BLaER1 treated with 17β-estradiol and CSF1 and Interleukin-3, amounts not matched to agents 10 nM and 100 nM (cell line): Measurements from ENCODE around the gene SCP2.

Experiments used
- H3K27ac ChIP-seq, 11 experiments: shearing (Covaris generic); formaldehyde crosslinking; 2 replicates each; pipeline ENCODE4 v1.8.1; 2022
- H3K27me3 ChIP-seq, 11 experiments: shearing (Covaris generic); formaldehyde crosslinking; 2 replicates each; pipeline ENCODE4 v1.8.1; 2022
- H3K36me3 ChIP-seq, 11 experiments: shearing (Covaris generic); formaldehyde crosslinking; 2 replicates each; pipeline ENCODE4 v1.8.1; 2022
- H3K4me1 ChIP-seq, 10 experiments: shearing (Covaris generic); formaldehyde crosslinking; 2 replicates each; pipeline ENCODE4 v1.8.1; 2022
- H3K4me2 ChIP-seq, 11 experiments: shearing (Covaris generic); formaldehyde crosslinking; 2 replicates each; pipeline ENCODE4 v1.8.1; 2022
- H3K4me3 ChIP-seq, 10 experiments: shearing (Covaris generic); formaldehyde crosslinking; 2 replicates each; pipeline ENCODE4 v1.8.1; 2022
- H3K9ac ChIP-seq, 11 experiments: shearing (Covaris generic); formaldehyde crosslinking; 2 replicates each; pipeline ENCODE4 v1.8.1; 2022
- H3K9me3 ChIP-seq, 11 experiments: shearing (Covaris generic); formaldehyde crosslinking; replicated peaks in 1 of 11; 2 replicates each; pipeline ENCODE4 v1.8.1; 2022
- H4K20me1 ChIP-seq, 11 experiments: shearing (Covaris generic); formaldehyde crosslinking; 2 replicates each; pipeline ENCODE4 v1.8.1; 2022
- Cebpa-rat ChIP-seq, 11 experiments: shearing (Covaris generic); IDR thresholded peaks; 2 replicates each; pipeline ENCODE4 v1.8.1; 2022

Gene SCP2

GRCh38 chr1:53062708-53063591, 135.9 kb downstream of the SCP2 start:
- H3K4me3 ChIP-seq, result no peak overlapping the region
- peaks cover 46 to 66% (median 60%) of the 10 kb centered on the region in 11 experiments for H3K27me3 ChIP-seq
- H4K20me1 ChIP-seq, result peaks cover 0 to 9% (median 0%) of the 10 kb centered on the region in 11 experiments; a peak in 2 of 22 replicates
- H3K9me3 ChIP-seq, result peaks cover 0 to 16% (median 0%) of the 10 kb centered on the region in 11 experiments; a peak in 5 of 22 replicates
- no peak overlapping the region for H3K27ac ChIP-seq
- TF ChIP-seq Cebpa-rat (IDR thresholded peaks at IDR 0.05), result no peak
- no peak overlapping the region for H3K9ac ChIP-seq
- no peaks in the 10 kb centered on the region for H3K36me3 ChIP-seq
- H3K4me2 ChIP-seq, result no peak overlapping the region
- H3K4me1 ChIP-seq, result no peaks in the 10 kb centered on the region

DNA sequence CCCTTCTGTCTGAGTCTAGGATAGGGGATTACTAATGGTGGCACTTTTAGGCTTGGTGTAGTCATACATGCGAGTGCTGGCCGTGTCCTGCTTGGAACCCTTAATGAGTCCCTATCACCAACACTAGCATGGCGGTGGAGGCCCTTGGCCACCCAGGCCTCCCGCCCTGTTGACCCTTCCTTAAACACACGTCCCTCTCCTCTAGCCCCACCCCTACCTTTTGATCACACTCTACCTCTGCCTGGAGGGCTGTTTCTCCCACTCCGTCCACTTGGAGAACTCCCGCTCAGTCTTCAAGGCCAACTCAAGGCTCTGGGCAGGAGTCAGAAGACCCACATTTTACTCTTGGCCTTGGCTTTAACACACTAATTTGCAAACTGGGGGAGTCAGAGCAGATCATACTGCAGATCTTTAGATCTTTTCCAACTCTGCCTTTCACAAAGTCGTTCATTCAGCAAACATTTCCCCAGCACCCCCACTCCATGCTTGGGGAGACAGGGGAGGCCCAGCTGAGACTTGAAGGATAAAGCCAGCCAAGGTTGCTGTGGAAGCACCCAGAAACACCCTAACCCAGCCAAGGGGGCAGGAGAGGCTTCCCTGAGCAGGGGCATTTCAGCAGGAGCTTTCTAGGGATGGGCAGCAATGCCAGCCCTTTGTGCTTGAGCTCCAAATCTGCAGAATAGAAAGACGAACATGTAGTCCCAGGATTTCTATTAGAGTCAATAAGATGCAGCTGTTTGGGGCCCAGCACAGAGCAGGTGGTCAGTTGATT, 136.9 kb downstream of the SCP2 start:
- no peaks in the 10 kb centered on the region for H3K4me1 ChIP-seq
- peaks cover 0 to 9% (median 0%) of the 10 kb centered on the region in 11 experiments; a peak in 2 of 22 replicates for H4K20me1 ChIP-seq
- no peak overlapping the region for H3K4me3 ChIP-seq
- H3K27me3 ChIP-seq, result peaks cover 46 to 66% (median 60%) of the 10 kb centered on the region in 11 experiments
- H3K4me2 ChIP-seq, result no peak overlapping the region
- peaks cover 0 to 16% (median 0%) of the 10 kb centered on the region in 11 experiments; a peak in 5 of 22 replicates for H3K9me3 ChIP-seq
- H3K9ac ChIP-seq, result no peak overlapping the region
- no peaks in the 10 kb centered on the region for H3K36me3 ChIP-seq
- no peak overlapping the region for H3K27ac ChIP-seq
- TF ChIP-seq Cebpa-rat (IDR thresholded peaks at IDR 0.05), result no peak

DNA sequence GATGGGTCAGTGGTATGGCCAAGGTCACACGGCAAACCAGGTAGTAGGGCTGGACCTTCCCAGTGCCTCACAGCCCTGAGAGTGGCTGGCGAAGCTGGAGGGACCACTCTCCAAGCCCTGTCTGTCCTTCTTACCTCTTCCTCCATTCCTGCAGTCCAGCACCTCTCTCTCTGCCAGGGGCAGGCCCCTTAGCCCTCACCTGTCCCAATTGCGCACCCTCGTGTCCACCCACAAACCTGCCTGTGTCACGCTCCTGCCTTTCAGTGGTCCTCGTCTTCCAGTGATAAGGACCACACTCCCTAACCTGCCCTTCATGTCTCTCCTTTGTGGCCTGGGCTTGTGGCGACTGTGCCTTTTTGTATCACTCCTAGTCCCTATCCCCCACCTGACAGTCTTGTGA, 138.3 kb downstream of the SCP2 start:
- Histone ChIP-seq H3K36me3 (no peaks in the 10 kb centered on the region), H3K27ac (no peak overlapping the region), H3K4me3 (no peak overlapping the region), H3K9me3 (peaks cover 0 to 16% (median 0%) of the 10 kb centered on the region in 11 experiments; a peak in 5 of 22 replicates), H3K27me3 (peaks cover 38 to 56% (median 47%) of the 10 kb centered on the region in 11 experiments), H3K4me1 (no peaks in the 10 kb centered on the region), H3K9ac (no peak overlapping the region), H4K20me1 (peaks cover 0 to 9% (median 0%) of the 10 kb centered on the region in 11 experiments; a peak in 2 of 22 replicates), H3K4me2 (no peak overlapping the region)
- TF ChIP-seq Cebpa-rat (IDR thresholded peaks at IDR 0.05), result no peak

DNA sequence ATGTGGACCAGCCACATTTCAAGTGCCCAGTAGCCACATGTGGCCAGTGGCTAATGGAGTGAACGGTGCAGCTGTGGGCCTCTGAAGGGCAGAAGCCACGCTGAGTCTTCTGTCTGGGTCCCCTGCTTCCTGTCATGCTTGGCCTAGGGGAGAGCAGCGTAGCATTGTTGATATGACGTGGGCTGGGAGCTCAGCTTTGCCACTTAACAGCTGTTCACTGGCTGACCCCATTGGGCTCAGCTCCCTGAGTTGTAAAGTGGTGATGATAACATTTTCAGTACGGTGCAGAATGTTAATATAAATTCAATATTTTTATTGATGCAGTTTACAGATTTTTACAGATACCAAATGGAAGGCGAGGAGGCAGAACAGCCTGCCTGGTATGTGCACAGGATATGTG, 139.4 kb downstream of the SCP2 start:
- H3K9ac ChIP-seq, result no peak overlapping the region
- H3K36me3 ChIP-seq, result no peaks in the 10 kb centered on the region
- peaks cover 0 to 10% (median 0%) of the 10 kb centered on the region in 11 experiments; a peak in 4 of 22 replicates for H3K9me3 ChIP-seq
- peaks cover 27 to 45% (median 36%) of the 10 kb centered on the region in 11 experiments for H3K27me3 ChIP-seq
- no peak overlapping the region for H3K27ac ChIP-seq
- no peak overlapping the region for H3K4me3 ChIP-seq
- H3K4me1 ChIP-seq, result no peaks in the 10 kb centered on the region
- no peak for TF ChIP-seq Cebpa-rat (IDR thresholded peaks at IDR 0.05)
- peaks cover 0 to 9% (median 0%) of the 10 kb centered on the region in 11 experiments; a peak in 1 of 22 replicates for H4K20me1 ChIP-seq
- no peak overlapping the region for H3K4me2 ChIP-seq

DNA sequence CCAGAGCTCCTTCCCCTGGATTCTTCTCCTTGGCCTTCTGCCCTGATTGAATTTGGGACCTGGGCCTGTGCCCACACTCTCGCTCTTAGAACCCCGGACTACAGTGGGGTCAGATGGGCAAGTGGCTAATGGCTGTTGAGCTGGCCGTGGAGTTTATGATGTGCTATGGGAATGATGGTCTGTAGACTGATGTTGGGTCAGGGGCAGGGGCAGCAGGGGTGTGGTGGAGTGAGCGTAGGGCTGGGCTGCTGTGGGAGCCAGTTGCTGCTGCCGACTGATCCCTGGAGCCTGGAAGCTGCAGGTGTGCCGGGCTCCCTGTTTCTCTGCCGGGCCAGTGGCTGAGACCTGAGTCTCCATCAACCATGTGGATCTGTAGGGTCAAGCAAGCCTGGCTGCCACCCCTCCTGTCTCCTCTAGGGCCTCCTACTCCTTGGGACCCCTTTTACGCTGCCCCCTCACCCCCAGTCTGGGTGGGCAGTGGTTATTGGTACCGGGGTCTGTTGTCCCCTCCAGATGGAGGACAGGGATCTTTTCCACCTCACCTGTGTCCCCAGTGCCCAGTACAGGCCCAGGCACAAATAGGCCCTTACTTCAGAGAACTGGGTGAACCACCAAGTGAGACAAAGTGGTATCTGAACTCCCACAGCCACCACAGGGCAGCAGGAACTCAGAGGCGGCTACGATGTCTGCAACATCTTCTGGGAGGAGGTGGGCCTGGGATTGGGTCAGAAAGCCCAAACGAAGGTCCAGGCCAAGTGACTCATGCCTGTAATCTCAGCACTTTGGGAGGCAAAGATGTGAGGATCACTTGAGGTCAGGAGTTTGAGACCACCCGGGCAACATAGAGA, 140.0 kb downstream of the SCP2 start:
- Histone ChIP-seq H3K4me1 (no peaks in the 10 kb centered on the region), H3K27me3 (peaks cover 20 to 38% (median 30%) of the 10 kb centered on the region in 11 experiments), H3K9ac (no peak overlapping the region), H3K27ac (no peak overlapping the region), H3K36me3 (no peaks in the 10 kb centered on the region), H3K9me3 (0 out of 22 replicates have a peak, but pooled peaks cover 0 to 8% (median 0%) of the 10 kb centered on the region in 11 experiments), H3K4me2 (no peak overlapping the region), H4K20me1 (peaks cover 0 to 9% (median 0%) of the 10 kb centered on the region in 11 experiments; a peak in 1 of 22 replicates), H3K4me3 (no peak overlapping the region)
- TF ChIP-seq Cebpa-rat (IDR thresholded peaks at IDR 0.05), result no peak

GRCh38 chr1:53067886-53068285, 140.8 kb downstream of the SCP2 start:
- H3K27me3 ChIP-seq, result peaks cover 13 to 31% (median 22%) of the 10 kb centered on the region in 11 experiments
- H3K9me3 ChIP-seq, result 0 out of 22 replicates have a peak, but pooled peaks cover 0 to 4% (median 0%) of the 10 kb centered on the region in 11 experiments
- H3K4me1 ChIP-seq, result no peaks in the 10 kb centered on the region
- H3K4me3 ChIP-seq, result no peak overlapping the region
- no peak overlapping the region for H3K27ac ChIP-seq
- H4K20me1 ChIP-seq, result peaks cover 0 to 9% (median 0%) of the 10 kb centered on the region in 11 experiments; a peak in 1 of 22 replicates
- H3K9ac ChIP-seq, result no peak overlapping the region
- no peaks in the 10 kb centered on the region for H3K36me3 ChIP-seq
- TF ChIP-seq Cebpa-rat (IDR thresholded peaks at IDR 0.05), result no peak
- H3K4me2 ChIP-seq, result no peak overlapping the region

DNA sequence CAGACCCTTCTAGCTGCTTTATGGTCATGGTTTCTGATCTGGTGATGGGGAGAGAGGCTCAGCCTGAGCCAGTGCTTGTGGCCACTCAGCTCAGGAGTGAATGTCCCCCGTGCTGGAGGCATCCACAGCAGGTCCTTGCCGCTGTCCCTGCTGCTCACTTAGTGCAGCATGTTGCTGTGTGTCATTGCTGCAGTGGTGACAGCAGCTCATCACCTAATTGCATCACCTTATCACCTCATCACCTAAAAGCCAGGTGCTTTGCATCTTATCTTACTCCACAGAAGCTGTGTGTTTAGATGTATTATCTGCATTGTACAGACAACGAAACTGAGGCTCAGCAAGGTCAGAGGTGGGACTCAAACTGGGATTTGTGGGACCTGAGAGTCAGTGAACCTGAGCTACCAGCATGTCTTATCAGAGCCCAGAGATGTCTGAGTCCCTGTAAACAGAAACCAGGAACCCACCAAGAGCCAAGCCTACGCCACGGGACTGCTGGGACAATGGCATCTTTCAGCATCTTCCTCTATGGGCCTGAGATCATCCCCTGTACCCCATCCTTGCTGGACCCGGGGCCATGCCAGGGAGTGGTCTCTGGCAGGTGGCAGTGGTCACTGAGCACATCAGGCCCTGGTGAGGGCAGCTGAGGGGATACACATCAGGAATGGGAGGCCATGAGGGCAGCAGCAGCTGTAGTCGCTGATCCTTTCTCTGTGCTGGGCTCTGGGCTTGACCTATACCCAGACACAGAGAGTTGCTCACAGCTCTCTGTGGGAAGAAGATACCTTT, 141.4 kb downstream of the SCP2 start:
- Histone ChIP-seq H3K27me3 (peaks cover 6 to 24% (median 16%) of the 10 kb centered on the region in 11 experiments), H3K4me2 (no peak overlapping the region), H3K36me3 (no peaks in the 10 kb centered on the region)

DNA sequence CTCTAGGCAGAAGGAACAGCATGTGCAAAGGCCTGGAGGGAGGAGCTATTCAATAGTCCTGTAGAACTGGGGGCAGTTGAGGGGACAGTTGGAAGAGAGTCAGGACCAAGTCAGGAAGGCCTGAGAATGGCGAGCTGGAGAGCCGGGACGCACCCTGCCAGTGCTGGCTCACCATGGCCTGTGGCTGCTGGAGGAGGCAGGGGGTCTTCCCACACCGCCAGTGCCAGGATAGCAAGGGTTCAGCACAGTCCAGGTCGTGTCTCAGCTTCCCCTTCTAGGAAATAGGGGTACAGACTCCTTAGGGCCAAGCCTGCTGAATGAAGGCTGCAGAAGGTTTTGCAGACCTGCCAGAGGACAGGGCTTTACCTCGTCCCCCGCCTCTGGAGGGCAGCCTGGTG, 142.2 kb downstream of the SCP2 start:
- no peaks in the 10 kb centered on the region for H3K4me1 ChIP-seq
- H3K27ac ChIP-seq, result no peak overlapping the region
- H3K9ac ChIP-seq, result no peak overlapping the region
- no peak overlapping the region for H3K4me2 ChIP-seq
- H3K9me3 ChIP-seq, result no peaks in the 10 kb centered on the region
- H3K27me3 ChIP-seq, result peaks cover 0 to 17% (median 9%) of the 10 kb centered on the region in 11 experiments; a peak in 15 of 22 replicates
- H3K4me3 ChIP-seq, result no peak overlapping the region
- no peaks in the 10 kb centered on the region for H3K36me3 ChIP-seq
- no peaks in the 10 kb centered on the region for H4K20me1 ChIP-seq
- TF ChIP-seq Cebpa-rat (IDR thresholded peaks at IDR 0.05), result no peak

More for the DNA sequence above, 141.4 kb downstream of the SCP2 start:
- no peak for TF ChIP-seq Cebpa-rat (IDR thresholded peaks at IDR 0.05)
- H3K4me3 ChIP-seq, result no peak overlapping the region
- no peaks in the 10 kb centered on the region for H3K9me3 ChIP-seq
- H3K27ac ChIP-seq, result no peak overlapping the region
- H4K20me1 ChIP-seq, result peaks cover 0 to 7% (median 0%) of the 10 kb centered on the region in 11 experiments; a peak in 1 of 22 replicates
- H3K9ac ChIP-seq, result no peak overlapping the region
- no peaks in the 10 kb centered on the region for H3K4me1 ChIP-seq
